Fibroblast of skin of back (primary cell): ENCODE measurements around the gene RNASE2.
"Not testable (repeated sequence)": the region's sequence is repeated elsewhere in the genome, so short reads cannot be mapped to it uniquely, and the experiment has no call there.

Experiments
- DNase-seq: peaks from one replicate; pipeline ENCODE4 v3.0.0-alpha.2; 2013

The RNASE2 gene

DNA sequence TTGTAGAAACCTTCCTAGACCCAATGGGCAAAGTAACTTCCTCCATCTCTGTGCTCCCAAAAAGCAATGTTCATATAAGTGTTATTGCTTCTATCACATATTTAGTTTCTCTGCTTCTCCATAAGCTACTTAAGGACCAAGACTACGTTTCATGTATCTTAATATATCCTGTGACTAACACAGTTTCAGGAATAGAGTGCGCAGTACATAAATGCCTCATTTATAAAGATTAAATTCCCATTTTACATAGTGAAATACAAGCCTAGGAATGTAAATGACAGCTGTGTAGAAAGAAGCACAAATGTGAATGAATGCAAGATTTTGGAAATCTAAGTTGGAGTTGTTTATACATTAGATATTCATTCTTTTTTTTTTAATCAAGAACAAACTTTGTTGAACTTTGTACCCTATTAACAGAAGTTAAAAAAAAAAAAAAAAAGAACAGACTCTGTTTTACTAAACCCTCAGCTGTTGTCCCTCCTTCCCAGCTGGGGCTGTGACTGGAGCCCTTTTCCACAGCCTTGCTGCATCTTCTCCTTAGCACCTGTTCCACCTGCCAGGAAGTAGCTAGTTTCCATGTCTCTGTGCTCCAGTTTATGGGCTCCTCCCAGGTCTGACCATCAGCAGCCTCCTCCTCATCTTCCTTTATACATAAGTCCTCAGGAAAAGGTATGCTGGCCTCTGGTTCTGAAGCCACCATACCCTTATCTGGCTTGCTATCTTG is 27.5 kb downstream of the RNASE2 start:
- DNase-seq = no peak

DNA sequence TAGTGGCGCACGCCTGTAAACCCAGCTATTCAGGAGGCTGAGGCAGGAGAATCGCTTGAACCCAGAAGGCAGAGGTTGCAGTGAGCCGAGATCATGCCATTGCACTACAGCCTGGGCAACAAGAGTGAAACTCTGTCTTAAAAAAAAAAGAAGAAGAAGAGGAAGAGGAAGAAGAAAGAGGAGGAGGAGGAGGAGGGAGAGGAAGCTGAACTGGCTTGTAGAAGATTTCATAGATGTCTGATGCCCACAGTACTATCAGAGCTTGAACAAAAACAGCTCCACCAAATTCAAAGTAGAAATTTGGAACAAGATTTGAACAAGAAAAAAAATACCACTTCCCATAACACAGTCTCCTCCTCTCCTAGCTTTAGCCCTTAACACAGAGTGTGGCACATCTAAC is 30.4 kb downstream of the RNASE2 start:
- not testable (repeated sequence) for DNase-seq

- DNase-seq = peak; percentile 97
These were observed 31.5 kb downstream of the RNASE2 start for GRCh38 chr14:20986811-20987210.

DNA sequence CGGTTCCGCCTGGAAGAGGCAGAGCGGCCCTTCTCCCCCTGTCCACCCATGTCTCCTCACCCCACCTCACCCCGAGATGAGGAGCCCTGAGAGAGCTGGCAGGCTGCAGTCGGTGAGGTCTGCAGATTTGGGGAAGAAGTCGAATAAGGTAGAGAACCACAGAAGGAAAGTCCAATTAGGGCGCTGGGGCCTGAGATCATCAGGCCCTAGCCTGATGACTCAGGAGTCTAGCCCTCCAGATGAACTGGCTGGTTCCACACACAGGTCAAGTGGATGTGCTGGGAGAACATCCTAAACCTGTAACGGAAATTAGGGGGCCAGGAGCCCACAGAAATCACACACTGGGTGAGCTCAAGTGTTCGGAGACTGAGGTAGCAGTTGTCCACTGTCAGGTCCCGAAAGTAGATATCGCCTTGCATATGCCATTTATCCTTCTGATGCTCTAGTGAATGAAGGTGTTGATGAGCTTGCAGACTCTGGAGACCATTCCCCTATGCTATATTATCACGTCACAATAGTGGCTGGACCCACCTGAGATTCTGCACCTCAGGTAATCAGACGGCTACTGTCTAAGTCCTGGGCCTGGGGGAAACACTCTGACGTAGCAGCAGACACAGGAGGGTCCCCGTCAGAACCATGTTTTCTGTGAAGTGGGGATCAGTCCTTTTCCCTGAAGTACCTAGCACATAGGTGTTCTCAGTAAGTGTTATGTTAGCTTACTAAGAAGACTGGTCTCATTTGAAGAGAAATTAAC is 33.6 kb downstream of the RNASE2 start:
- DNase-seq = peak; percentile 18

GRCh38 chr14:20989471-20989786 is 34.1 kb downstream of the RNASE2 start:
- no peak for DNase-seq

DNA sequence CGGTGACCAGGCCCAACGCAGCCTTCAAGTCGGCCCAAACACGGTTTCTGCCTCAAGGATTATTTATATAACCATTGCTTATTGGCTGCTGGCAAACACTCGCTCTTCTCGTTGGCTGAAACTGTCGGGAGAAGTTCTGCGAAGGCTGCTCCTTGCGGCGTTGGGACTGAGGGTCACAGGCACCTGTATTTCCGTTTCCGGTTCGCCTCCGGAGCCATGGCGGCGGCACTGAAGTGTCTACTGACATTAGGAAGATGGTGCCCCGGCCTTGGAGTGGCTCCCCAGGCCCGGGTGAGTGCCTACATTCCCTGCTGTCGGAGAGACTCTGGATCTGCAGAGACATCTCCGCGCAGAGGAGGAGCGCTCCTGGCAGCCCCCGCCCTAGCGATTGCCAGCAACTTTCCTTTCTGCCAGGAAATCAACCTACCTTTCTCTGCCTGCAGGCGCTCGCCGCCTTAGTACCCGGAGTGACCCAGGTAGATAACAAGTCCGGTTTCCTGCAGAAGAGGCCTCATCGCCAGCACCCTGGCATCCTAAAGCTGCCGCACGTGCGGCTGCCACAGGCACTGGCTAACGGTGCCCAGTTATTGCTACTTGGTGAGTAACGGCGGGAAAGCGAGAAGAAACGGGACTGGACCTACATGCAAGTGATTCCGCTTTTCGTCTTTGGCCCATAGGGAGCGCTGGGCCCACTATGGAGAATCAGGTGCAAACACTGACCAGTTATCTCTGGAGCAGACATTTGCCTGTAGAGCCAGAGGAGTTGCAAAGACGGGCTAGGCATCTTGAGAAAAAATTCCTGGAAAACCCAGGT is 34.7 kb downstream of the RNASE2 start, which contains the start of gene METTL17:
METTL17 (plus strand) TSS at position 194 of the 814 bp plus-strand sequence; CDS start at position 217, 23 bp downstream.
- peak; percentile 99 for DNase-seq

GRCh38 chr14:20996521-20996920 is 41.2 kb downstream of the RNASE2 start:
- no peak for DNase-seq

GRCh38 chr14:20997115-20997514 is 41.8 kb downstream of the RNASE2 start:
- DNase-seq = no peak

GRCh38 chr14:20997564-20997963 is 42.3 kb downstream of the RNASE2 start:
- no peak for DNase-seq

- no peak for DNase-seq
These were observed 42.9 kb downstream of the RNASE2 start for GRCh38 chr14:20998139-20998538.

- DNase-seq = peak; percentile 82
These were observed 43.5 kb downstream of the RNASE2 start, which contains the start of gene SLC39A2 for GRCh38 chr14:20998674-20999366. TSS of gene SLC39A2 (plus strand) at chr14:20999293. CDS start at chr14:20999447, 154 bp downstream.

- DNase-seq = no peak
These were observed 44.3 kb downstream of the RNASE2 start for GRCh38 chr14:20999591-20999990.

GRCh38 chr14:21001218-21001617 is 45.9 kb downstream of the RNASE2 start:
- no peak for DNase-seq

GRCh38 chr14:21003788-21004346 is 48.6 kb downstream of the RNASE2 start:
- DNase-seq = no peak
